Jurkat, Clone E6-1 (cell line): ENCODE data around the gene TSPEAR.
"Not testable (repeated sequence)": the region's sequence is repeated elsewhere in the genome, so short reads cannot be mapped to it uniquely, and the experiment has no call there.

Experiments used
- DNase-seq: peaks from one replicate; pipeline ENCODE4 v3.0.0-alpha.2; 2011; ENCODE audit warnings: low read depth, low spot score
- H3K4me3 ChIP-seq: 2 replicates; pipeline ENCODE4 v1.5.1; 2011; ENCODE audit warnings: mild to moderate bottlenecking, low read length, control low read depth, moderate library complexity

The TSPEAR gene

DNA sequence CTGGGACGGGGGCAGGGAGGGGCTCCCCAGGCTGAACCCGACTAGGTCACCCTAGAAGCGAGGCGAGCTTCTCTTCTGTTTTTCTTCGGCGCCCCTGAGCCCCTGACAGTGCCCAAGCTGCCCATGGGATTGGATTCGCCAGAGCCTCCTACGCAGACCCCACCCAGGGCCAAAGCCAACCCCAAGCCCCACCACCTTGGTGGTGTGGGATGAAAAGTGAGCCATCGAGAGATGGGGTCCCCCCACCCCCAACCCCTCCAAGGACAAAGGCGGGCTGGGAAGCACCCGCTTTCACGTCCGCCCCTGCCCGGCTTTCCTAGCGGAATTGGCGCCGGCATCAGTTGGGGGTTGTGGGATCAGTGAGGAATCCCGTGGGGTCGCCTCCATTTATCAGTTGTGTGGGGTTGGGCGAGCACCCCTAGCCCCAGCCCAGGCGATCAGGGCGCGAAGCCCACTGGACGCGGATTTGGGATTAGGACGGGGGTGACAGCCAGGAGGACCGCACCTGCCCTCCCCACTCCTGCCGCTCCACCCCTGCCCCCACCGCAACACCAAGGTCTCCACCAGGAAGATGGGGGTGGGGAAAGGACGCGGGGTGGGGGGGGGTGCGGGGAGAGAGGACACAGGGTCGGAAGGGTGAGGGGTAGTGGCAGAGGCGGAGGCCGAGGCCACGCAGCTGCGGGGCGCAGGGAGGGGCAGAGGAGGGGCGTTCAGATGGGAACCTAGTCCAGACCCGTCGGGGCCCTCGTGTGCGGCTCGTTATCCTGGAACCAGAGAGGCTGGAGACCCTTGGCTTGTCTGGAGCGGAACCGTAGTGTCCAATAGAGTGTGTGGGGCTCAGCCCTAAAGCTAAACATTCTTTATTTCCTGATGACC is 4.4 kb downstream of the TSPEAR start:
- no peak overlapping the region for H3K4me3 ChIP-seq
- no peak for DNase-seq

DNA sequence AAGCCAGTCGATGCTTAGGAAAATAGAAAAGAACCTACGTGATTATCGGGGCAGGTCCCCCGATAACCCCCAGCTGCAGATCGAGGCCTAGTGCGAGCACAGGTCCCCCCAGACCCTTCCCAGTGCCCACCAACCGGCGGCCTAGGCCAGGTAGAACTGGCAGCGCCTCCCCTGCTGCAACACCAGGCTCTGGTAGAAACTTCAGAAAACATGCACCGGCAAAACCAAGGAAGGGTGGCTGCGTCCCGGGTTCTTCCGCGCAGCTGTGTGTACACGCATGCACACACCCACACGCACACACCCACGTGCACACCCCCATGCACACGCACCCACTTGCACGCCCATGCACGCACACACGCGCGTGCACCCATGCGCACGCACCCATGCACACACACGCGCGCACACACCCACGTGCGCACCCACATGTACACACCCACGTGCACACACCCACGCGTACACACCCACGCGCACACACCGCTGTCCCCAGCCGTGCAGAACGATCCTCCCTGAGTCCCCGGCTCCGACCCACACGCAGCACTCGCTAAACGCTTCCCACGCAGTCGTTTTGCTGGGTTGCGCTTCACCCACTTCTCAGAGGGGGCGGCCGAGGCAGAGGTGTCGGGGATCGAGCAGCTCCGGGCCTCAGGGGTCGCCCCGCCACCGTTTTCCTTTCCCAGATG is 5.2 kb downstream of the TSPEAR start:
- DNase-seq, result no peak
- no peak overlapping the region for H3K4me3 ChIP-seq

DNA sequence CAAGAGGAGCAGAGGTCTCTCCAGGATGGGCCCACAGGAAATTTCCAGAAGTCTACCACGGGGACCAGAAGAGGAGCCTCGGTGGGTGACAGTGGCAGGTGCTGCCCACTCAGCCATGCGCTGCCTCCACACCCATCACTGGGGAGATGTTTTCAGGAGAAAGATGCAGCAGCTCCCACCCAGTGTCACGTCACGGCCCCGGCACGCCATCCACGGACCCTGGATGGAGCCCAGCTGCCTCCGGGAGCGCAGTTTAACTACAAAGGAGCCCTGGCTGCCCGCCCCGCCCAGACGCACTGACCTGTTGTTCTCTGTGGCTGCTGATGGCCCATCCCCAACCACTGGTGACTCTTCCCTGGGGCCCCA is 6.8 kb downstream of the TSPEAR start:
- no peak overlapping the region for H3K4me3 ChIP-seq
- DNase-seq, result no peak

DNA sequence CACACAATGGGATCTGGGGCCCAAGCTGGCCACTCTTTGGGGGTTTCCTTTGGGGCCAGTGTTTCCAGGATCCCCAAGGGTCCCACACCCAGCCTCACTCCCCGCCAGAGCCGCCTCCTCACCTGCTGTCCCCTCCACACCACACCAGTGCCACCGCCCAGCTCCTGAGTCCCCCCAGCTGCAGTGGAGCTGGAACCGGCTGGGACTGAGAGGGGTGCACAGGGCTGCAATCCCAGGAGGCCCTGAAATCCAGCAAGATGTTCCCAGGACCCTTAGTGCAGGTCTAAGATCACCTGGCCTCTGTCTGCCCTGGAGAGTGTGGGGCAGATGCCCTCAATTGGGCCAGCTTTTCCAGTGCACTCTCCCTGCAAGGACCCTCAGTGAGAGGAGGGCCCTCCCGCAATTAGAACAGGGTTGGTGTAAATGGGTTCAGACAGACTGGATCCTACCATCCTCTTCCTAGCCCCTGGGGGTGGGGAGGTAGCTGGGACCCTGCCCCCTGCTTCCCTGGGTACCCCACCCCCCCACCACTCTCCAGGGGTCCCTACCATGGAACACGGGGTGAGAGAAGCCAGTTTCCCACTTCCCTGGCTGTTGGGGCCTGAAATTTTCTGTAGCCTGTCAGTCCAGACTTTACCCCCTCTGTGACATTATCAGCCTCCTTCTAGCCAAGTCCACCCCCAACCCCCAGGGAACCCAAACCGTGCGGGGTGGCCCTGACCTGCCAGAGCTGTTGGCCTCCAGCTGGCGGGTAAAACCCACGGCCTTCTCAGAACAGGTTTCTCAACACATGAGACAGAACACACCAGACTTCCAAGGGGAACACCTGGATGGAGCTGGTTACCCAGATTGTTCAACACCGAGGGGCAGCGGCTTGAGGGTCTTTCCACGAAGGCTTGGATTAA is 7.4 kb downstream of the TSPEAR start:
- DNase-seq, result no peak
- H3K4me3 ChIP-seq, result no peak overlapping the region

DNA sequence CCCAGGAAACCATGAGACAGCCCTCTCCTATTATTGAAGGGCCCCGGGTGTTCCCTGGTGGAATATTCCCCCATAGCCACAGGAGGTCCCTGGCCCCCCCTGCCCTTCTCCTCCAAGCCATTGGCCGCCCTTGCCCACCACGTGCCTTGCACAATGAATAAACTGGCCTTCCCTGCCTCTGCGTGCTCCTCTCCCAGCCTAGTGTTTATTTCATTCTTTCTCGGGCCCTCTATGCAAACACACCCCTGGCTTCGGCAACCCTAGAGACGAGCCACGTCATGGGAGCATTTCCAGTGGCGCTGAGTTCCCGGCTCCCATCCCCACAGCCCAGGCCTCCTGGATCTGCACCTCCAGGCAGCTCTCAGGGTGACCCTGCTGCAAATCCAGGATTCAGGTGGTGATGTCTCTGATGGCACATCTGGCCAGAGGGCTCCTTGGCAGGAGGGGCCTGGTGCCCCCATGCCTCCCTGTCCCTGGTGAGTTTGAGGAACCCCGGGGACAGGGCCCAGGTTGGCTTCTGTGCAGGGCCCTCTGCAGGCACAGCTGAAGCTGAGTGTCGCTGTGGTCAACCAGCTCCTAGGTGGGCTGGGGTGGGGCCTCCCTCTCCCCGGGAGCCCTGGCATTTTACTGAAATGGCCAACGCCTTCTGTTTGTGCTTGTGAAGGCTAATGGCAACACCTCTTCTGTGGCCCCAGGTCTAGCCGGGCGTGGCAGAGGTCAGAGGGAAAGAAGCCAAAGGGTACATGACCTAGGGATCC is 8.2 kb downstream of the TSPEAR start:
- DNase-seq, result no peak
- H3K4me3 ChIP-seq, result no peak overlapping the region

DNA sequence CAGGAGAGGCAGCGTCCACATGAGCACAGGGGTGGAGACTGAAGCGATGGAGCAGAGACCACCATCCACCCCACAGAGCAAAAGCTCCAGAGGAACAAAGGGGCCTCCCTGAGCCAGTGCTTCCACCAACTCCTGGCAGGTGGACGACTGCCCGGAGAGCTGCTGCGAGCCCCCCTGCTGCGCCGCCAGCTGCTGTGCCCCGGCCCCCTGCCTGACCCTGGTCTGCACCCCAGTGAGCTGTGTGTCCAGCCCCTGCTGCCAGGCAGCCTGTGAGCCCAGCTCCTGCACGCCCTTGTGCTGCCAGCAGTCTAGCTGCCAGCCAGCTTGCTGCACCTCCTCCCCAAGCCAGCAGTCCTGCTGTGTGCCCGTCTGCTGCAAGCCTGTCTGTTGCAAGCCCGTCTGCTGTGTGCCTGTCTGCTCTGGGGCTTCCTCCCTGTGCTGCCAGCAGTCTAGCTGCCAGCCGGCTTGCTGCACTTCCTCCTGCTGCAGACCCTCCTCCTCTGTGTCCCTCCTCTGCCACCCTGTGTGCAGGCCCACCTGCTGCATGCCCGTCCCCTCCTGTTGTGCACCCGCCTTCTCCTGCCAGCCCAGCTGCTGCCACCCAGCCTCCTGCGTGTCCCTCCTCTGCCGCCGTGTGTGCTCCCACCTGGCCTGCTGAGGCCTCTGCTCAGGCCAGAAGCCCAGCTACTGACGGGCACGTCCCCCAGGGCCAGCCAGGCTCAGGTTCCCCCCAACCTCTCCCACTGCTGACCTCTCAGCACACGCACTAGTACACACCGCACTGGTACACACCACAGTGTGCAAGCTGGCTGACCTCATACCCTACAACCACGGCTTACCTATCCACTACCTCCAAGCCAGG is 9.0 kb downstream of the TSPEAR start:
- no peak for DNase-seq
- H3K4me3 ChIP-seq, result no peak overlapping the region

DNA sequence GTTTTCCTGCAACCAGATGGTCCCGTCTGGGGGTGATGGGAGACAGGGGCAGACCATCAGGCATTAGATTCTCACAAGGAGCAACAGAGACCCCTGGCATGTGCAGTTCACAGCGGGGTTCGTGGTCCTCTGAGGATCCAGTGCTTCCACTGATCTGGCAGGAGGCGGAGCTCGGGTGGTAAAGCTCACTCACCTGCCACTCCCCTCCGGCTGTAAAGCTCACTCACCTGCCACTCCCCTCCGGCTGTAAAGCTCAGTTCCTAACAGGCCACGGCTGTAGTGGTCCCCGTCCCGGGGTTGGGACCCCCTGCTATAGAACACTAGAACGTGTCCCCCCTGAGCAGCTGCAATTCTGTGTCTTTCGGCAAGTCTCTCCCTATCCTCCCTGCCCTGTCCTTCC is 9.8 kb downstream of the TSPEAR start:
- no peak for DNase-seq
- H3K4me3 ChIP-seq, result no peak overlapping the region

DNA sequence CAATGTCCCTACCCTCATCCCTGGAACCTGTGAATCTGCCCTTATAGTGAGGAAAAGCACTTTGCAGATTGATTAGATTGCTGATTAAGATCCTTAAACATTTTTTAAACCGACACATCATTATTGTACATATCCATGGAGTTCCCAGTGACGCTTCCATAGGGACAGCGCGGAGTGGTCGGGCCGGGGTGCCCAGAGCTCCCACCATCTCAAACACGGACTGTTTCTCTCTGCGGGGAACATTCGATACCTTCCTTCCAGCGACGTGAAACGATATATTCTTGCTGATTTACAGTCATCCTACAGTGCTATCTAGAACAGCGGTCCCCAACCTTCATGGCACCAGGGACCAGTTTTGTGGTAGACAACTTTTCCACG is 10.4 kb downstream of the TSPEAR start:
- DNase-seq, result no peak
- no peak overlapping the region for H3K4me3 ChIP-seq

DNA sequence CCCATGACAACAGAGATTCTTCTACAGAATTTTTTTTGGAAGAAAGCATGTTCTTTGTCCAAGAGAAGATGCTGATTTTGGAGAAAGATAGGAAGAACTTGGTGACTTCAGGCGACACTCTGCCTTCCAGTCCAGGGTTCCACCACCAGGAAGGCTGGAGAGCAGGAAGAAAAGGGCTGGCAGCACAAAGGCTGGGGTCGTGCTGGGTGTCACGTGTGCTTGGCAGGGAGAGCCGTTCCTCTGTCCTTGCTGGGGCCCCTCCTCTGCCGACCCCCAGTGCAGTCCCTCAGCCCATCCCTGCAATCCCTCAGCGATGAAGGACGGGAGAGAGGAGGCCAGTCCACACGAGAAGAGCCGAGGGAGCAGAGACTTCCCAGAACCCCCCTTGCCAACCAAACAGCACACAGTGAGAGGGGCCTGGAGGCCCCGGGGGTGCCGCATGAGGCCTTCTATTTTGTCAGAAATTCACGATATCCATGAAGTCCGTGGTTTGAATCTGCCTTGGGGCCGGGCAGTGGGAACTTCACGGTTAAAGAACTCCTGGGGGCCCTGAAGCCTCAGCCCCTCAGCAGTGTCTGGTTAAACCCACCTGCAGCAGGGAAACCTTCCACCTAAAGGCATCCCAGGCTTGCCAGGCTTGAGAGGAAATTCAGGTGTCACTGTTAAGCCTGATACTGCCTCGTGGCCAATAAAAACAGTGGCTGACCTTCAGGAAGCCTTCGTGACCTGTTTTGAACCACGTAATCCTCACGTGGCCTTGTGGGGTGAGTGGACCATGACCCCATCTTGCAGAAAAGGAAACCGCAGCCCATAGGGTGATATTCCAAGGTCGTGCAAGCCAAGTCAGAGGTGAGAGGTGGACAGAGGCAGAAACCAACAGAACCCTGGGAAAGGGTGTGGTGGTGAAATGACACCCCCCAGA is 11.0 kb downstream of the TSPEAR start:
- H3K4me3 ChIP-seq, result no peak overlapping the region
- no peak for DNase-seq

DNA sequence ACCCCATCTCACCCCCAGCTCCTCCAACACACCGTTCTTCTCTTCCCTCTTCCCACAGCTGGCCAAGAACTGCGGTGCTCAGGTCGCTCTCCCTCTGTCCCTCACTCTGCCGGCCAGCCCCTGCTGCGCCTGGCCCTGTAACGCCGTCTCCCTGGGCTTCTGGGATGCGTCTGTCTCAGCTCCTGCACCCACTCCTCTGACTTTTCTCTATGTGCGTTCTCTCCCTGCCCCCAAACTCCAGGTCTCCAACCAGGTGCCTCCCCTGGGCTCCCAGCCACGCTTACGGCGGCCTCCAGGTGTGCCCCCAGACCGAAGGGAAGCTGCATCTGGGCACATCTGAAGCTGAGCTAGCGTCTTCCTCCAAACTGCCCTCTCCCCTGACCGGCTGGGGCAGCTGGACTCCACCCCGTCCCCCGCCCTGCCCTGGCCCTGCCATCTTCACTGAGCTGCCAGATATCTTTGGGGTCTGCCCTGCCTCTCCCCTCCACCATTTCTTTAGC is 11.8 kb downstream of the TSPEAR start:
- no peak for DNase-seq
- H3K4me3 ChIP-seq, result no peak overlapping the region

DNA sequence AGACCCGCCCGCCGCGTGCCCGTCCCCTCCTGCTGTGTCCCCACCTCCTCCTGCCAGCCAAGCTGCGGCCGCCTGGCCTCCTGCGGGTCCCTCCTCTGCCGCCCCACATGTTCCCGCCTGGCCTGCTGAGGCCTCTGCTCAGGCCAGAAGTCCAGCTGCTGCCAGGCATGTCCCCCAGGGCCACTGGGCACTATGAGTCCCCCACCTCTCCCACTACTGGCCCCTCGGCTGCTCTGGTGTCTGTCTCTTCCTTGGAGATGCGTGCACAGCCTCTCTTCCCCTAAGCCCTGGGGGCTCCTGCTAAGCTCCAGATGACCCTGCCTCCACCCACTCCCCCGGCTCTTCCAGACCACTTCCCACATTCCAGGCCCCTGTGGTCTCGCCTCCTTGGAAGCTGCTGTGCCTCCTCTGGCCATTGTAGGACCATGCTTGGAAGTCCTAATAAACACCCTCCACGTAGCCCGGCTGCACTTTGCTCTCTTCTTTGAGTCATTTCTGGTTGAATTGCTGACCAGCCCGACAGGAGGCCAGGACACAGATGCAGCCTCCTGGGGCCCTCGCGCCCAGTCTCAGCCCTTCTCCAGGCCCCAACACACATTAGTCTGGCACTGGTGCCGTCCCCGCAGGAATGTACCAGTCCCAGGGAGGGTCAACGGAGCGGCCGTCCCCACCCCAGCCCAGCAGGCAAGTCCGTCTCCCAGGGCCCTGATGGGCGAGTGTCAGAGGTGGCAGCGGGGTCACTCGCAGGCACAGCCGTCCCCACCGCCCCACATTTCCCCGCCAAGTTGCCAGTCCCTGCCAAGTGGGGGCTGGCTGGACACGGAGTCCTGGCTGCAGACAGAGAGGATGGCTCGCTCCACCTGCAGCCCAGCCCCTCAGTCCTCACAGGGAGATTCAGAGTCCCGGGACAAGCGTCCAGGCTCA is 13.3 kb downstream of the TSPEAR start:
- H3K4me3 ChIP-seq, result no peak overlapping the region
- no peak for DNase-seq

DNA sequence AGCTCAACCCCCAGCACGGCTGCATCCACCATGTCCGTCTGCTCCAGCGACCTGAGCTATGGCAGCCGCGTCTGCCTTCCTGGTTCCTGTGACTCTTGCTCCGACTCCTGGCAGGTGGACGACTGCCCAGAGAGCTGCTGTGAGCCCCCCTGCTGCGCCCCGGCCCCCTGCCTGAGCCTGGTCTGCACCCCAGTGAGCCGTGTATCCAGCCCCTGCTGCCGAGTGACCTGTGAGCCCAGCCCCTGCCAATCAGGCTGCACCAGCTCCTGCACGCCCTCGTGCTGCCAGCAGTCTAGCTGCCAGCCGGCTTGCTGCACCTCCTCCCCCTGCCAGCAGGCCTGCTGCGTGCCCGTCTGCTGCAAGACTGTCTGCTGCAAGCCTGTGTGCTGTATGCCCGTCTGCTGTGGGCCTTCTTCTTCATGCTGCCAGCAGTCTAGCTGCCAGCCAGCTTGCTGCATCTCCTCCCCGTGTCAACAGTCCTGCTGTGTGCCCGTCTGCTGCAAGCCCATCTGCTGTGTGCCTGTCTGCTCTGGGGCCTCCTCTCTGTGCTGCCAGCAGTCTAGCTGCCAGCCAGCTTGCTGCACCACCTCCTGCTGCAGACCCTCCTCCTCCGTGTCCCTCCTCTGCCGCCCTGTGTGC is 14.1 kb downstream of the TSPEAR start, which contains the start of gene KRTAP10-12:
TSS of gene KRTAP10-12 (plus strand) at position 1 of the 639 bp plus-strand sequence. CDS start at position 31, 30 bp downstream.
- not testable (repeated sequence) for H3K4me3 ChIP-seq, DNase-seq

DNA sequence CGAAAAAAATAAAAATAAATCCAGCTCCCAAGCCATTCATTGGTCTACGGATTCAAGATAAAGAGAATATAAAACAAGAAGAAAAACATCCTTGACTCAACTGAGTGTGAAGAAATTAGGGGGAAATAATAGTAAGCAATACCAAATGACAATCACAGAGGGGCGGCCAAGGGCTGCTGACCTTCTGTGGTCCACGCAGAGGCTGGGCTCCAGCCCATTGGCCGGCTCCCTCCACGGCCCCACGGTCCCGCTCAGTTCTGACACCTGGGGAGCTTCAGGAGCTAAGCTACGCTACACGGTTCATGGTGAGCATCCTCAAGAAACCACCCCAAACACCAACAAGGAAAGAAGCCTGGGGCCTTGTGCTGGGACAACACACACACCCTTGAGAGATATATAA is 14.8 kb downstream of the TSPEAR start:
- H3K4me3 ChIP-seq, result no peak overlapping the region
- no peak for DNase-seq

DNA sequence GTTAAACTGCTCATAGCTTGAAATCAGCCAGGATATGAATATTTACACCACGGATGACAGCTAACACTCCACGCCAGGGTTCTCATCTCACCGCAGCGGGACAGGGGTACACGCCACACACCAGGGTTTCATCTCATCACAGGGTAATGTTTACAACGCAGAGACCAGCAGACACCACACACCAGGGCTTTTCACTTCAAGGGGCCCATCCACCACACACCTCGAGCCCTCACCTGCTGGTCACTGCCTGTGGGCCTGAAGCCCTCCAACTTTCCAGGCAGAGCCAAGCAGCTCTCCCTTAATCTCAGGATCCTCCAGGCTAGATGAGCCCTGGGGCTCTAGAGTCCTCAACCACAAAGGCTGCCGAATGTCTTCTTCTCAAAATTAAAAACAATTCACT is 15.7 kb downstream of the TSPEAR start:
- H3K4me3 ChIP-seq, result no peak overlapping the region
- DNase-seq, result no peak

DNA sequence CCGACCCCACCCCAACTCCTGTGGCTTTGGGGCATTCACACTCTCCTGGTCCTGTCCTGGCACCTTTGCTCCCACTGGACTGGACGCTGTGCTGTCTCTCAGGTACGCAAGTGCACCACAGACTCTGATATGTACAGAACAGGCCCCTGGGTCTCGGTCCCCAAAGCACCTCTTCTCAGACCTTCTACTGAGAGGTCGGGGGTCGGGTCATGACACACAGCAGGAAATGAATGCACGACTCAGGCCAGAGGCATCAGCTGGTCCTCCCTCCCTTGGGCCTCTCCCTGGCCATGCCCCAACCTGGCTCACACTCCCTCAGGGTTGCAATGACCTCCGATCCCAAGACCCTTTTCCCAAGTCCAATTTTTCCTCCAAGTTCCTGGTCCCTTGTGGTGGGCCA is 16.2 kb downstream of the TSPEAR start:
- H3K4me3 ChIP-seq, result no peak overlapping the region
- DNase-seq, result no peak

DNA sequence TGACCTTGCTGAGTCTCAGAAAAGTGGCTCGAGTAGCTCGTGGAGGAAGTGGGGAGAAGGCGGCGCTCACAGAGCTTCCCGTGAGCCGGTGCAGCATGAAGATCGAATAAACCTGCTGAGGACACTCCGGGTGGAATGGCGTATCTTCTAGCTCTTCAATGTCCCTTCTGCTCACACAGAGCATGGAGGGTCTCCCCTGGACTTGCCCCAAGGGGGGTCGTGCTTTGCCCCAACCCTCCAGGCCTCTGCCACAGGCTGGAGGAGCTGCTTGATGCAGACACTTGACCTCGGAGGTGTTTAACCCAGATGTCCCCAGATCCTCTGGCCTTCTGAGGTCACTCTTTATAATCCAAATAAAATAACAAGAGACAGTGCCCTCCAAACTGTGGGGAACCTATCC is 16.6 kb downstream of the TSPEAR start:
- H3K4me3 ChIP-seq, result no peak overlapping the region
- DNase-seq, result no peak
